Tongue (tissue), 3 donors: ENCODE data around the gene NDEL1. TPM values are rescaled to one million over a fixed set of nuclear protein-coding genes. Genes with fewer than 3 reads are reported as not detected.

Source experiments
- DNase-seq: peaks from one replicate; pipeline ENCODE4 v3.0.0-alpha.2; 2015
- small RNA-seq: library from RNA; depleted of rRNA; stranded (forward); fragments of <200 nt; gene quantifications from one replicate; pipeline ENCODE3, GENCODE V24; 2014; ENCODE audit warnings: low replicate concordance
- total RNA-seq: library from RNA; depleted of rRNA; stranded (reverse); fragments of >200 nt; gene quantifications from one replicate; pipeline ENCODE4 v1.2.3, GENCODE V29; 2014

The NDEL1 gene
- total RNA-seq, 1 donor from 2014 or later = 48.9 TPM

- no peak for DNase-seq
These were observed 69.0 kb downstream of the NDEL1 start for GRCh38 chr17:8504460-8505207.

DNA sequence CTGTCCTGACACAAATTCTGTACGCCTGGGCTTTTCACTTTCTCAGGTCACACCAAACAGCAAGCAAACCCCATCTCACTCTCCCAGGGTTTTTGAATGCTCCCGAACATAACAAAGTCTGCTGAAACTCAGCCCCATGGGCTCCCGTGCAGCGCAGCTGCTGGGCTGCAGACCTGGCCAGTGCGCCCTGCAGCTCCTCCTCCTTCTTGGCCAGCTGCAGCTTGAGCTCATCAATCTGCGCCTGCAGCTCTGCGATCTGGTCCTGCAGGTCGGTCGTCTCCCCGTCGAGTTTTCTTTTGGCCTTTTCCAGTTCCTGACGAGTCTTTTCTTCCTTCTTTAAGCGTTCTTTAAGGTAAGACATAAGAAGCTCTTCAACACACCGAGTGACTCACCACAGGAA lies 70.5 kb downstream of the NDEL1 start:
- peak; percentile 62 for DNase-seq

GRCh38 chr17:8514801-8515200 lies 79.1 kb downstream of the NDEL1 start:
- DNase-seq = no peak

Small RNAs within 50 kb of the gene (small RNA-seq; reads per million reads assigned to genes)
- not detected for gene RNU7-43P

Other genes starting within 250 kb of the NDEL1 start
- gene BORCS6, start 245.7 kb upstream of the NDEL1 start, total RNA-seq = 7.6 TPM
- gene AURKB, start 225.3 kb upstream of the NDEL1 start, total RNA-seq = 21.0 TPM
- gene CTC1, start 187.8 kb upstream of the NDEL1 start, total RNA-seq = 6.6 TPM
- gene PFAS, start 186.6 kb upstream of the NDEL1 start, total RNA-seq = 21.3 TPM
- gene RANGRF, start 147.2 kb upstream of the NDEL1 start, total RNA-seq = 7.5 TPM
- gene SLC25A35, start 140.5 kb upstream of the NDEL1 start, total RNA-seq = 0.10 TPM
- 15.9 TPM for gene ARHGEF15, start 125.6 kb upstream of the NDEL1 start, total RNA-seq
- gene ODF4, start 96.0 kb upstream of the NDEL1 start, total RNA-seq = not detected
- gene RPL26, start 52.7 kb upstream of the NDEL1 start, total RNA-seq = 4,405 TPM
- 0.21 TPM for gene RNF222, start 38.1 kb upstream of the NDEL1 start, total RNA-seq
- 86.1 TPM for gene MYH10, start 194.8 kb downstream of the NDEL1 start, total RNA-seq